ENCODE results near the gene HBQ1.
"Not testable (repeated sequence)": the region's sequence is repeated elsewhere in the genome, so short reads cannot be mapped to it uniquely, and the experiment has no call there.

The HBQ1 gene

DNA sequence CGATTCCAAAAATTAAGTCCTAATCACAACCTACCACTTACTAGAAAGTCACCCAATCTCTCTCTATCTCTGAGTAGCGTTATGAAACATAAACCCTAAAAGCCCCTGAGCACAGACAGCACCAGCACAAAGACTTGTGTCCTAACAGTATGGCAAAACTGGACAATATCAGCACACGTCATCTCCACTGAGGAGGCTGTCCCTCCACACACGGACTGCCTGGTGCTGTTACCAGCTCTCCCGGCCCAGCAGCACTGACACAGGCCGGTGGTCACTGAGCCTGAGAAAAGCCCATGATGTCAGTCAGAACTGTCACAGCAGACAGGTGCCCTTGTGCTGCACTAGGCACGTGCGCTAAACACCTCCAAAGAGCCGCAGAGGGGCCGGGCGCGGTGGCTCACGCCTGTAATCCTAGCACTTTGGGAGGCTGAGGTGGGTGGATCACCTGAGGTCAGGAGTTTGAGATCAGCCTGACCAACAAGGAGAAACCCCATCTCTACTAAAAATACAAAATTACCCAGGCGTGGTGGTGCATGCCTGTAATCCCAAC, 31.4 kb downstream of the HBQ1 start:
- DNase-seq (ENCODE audit: low read depth): not testable (repeated sequence)

DNA sequence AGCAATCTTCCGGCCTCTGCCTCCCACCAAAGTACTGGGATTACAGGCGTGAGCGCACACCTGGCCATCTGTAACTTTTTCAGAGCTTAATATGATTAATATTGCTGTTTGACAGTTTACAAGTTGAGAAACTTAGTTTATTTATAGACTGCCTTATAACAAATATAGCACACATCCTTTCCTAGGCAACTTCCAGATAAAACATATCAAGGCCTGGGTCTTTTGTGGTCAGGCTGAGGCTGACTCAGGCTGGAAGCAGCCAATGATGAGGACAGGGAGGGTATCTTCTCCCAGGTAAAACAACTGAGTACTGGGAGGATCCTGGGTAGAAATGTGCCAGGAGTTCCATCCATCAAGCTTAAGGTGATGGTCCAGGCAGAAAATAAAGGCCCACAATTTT, 32.7 kb downstream of the HBQ1 start:
- no peak for DNase-seq (ENCODE audit: low read depth)

DNA sequence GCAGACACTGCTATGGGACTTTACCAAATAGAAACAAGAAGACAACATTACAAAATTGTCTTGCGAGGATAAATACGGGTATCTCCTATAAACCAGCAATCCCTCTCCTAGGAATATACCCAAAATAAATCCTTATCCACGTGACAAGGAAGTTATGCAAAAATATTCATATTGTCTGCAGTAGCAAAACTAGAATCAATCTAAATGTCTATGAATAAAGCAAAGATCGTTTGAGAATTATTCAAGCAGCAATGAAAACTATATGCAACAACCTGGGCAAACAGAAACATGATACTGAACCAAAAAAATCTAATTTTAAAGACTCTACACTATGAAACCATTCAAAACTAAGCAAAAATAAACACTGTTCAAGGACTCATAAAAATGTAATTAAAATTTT, 39.8 kb downstream of the HBQ1 start:
- DNase-seq (ENCODE audit: low read depth): no peak

DNA sequence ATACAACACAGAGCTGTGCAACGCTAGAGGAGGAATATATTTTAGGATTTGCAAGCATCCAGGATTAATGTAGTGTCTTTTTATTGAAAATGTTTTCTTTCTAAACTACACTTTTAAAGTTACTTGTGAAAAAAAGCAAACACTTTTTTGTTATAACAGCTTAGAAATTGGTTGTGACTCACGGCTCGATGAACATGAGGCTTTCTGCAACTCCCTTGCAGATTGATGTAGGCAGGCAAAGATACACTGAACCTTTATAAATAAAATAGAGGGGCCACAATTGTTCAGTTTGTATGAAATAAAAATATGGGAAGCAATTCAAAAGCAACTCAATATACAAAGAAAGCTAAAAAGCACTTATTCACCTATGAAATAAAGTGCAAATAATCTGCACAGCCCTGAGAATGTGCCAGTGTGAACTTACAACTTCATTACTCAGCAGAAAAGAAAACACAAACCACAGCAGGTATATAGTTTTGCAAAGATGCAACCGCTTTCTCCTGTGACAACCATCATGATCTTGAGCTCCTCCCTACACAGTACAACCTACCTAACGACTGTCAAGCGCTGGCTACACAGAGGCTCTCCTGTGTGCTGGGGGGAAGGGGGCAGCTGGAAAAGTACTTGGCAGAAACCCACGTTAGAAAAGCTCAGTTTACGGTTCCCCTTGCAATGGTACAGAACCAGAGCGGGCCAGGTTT, 48.0 kb downstream of the HBQ1 start:
- DNase-seq (ENCODE audit: low read depth): no peak

DNA sequence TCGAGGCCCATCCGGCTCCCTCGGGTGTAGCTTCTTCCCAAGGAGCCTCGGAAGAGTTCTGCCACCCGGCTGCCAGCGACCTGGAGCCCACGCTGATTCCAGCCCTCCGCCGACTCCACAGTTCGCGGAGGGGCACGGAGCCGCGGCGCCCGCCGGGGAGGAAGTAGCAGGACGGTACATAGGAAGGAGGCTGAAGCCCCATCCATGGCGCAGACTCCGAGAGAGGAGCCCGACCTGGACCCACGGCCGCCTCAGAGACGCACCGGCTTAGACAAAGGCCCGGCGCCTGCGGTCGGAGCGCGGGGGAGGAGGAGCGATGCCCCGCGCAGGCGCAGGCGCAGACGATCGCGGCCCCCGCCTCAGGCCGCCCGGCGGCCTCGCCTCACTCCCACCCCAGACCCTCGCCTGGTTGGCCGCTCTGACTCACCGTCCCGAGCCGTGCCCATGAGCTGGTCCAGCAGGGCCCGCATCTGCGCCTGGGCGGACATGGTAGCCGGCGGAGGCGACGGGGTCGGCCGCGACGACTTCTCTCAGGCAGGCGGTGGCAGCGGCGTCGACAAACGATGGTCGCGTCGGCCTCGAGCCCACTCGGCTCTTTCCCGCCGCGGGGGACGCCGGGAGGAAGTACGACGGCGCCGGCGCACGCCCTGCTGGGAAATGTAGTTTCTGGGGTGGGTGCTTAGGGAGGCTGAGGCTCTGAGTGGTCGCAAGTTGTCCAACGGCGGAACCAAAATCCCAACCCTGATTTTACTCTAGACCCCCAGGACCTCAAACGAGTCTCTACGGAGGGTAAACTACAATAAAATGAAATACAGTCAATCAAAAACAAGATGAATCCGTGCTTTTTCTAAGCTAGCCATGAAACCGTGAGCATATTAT, 48.8 kb downstream of the HBQ1 start, which contains the start of gene LUC7L:
LUC7L (minus strand) TSS at position 598 of the 879 bp plus-strand sequence; CDS start at position 488, 110 bp downstream.
- DNase-seq (ENCODE audit: low read depth): peak; percentile 78

DNA sequence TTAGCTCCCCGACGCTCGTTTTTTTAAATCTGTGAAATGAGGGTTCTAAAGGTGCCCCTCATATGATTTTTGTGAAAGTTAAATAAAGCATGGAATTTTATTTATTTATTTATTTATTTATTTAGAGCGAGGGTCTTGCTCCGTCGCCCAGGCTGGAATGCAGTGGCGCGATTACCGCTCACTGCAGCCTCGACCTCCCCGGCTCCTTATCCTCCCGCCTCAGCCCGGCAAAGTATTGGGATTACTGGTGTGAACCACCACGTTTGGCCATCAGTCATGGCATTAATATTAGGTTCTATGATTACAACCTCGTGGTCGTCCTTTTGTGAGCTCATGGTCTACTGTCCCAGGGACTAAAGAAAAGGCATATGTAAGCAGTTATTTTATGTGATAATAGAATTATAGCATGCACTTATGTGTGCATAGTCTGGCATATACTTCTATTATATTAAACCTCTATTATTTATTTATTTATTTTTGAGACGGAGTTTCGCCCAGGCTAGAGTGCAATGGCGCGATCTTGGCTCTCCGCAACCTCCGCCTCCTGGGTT, 49.5 kb downstream of the HBQ1 start:
- no peak for DNase-seq (ENCODE audit: low read depth)

DNA sequence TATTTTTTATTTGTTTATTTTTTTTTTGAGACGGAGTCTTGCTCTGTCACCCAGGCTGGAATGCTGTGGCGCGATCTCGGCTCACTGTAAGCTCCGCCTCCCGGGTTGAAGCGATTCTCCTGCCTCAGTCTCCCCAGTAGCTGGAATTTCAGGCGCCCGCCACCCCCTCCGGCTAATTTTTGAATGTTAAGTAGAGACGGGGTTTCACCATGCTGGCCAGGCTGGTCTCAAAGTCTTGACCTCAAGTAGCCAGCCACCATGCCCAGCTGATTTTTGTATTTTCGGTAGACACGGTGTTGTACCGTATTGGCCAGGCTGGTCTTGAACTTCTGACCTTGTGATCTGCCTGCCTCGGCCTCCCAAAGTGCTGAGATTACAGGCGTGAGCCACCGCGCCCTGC, 50.1 kb downstream of the HBQ1 start:
- not testable (repeated sequence) for DNase-seq (ENCODE audit: low read depth)
